Activated CD4-positive, alpha-beta T cell treated with anti-CD3 and anti-CD28 coated beads, Interleukin-2, Interleukin-4, amounts not matched to agents 100 ng/mL and 50 ng/mL, durations not matched to agents 16 hours and 8 hours (primary cell): ENCODE results near the gene LCN9.
"Not testable (repeated sequence)": the region's sequence is repeated elsewhere in the genome, so short reads cannot be mapped to it uniquely, and the experiment has no call there.

Experiments used
- DNase-seq: peaks from one replicate; pipeline ENCODE4 v3.0.0-alpha.2; 2020; ENCODE audit warnings: low spot score

The LCN9 gene

DNA sequence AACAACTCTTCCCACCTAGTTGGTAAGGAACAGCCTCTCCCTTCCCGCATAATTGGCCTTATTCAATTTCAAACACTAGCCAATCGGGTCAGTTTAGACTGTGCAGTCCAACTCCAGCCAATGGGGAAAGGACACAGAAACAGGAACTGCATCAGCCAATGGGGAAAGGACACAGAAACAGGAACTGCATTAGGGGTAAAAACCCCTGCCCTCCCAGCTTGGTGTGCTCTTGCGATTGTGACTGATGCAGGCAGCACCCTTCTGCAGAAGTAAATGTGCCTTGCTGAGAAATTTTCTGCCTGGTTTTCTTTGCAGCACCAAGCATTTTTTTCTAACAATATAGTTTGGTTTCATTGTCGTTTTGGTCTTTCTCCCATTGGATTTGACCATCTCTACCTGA lies 15.2 kb upstream of the LCN9 start:
- no peak for DNase-seq

DNA sequence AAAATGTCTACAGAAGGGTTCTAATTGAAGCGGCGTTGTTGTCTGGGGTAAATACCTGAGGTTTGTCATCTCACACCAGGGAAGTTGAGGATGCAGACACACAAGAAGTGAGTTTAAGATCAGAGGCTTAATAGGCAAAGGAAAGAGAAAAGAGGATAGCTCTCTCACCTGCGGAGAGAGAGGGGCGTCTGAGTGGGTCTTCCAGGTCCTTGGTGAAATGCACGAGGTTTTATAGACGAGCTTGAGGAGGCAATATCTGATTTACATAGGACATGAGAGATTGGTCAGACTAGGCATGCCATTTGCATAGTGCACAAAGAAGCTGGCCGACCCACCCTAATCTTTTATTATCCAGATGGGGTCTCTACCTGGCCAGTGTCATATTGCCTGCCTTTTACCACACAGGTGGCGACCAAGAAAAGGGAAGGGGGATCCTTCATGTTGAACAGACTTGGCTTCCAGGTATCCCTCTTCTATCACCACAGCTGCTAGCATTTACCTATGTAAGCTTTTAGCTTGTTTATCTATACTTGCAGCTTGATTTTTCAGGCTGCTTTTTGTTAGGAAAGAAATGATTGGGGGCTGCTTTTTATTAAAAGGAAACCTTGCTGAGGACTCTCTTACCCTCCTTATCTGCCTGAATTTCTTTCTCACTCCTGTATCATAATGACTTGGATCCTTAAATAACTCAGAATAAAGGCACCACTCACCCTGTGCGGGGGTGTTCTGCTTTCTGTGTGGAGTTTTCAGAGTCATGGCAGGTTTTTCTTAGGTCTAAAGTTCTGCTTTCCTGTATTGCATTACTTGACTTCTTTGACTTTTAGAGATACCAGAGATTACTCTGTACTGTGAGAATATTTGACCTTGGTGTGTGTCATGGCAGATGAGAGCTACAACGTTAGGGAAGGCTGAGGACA lies 14.4 kb upstream of the LCN9 start:
- DNase-seq, result no peak

DNA sequence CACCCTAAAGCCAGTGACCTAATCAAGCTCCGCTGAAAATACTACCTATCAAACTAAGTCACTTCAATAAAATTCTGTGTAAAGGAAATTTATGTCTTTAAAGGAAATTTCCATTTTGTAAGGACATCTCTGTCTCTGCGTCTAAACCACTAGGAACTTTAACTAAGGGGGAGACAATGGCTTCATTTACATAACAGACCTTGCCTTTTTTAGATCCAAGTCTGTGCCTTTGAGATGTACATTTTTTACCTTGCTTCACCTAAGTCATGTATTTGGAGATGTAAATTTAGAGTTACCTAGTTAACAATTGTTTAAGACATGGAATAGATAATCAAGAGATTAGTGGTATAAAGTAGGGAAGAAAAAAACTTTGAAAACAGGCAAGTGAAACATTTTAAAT lies 13.6 kb upstream of the LCN9 start:
- no peak for DNase-seq

DNA sequence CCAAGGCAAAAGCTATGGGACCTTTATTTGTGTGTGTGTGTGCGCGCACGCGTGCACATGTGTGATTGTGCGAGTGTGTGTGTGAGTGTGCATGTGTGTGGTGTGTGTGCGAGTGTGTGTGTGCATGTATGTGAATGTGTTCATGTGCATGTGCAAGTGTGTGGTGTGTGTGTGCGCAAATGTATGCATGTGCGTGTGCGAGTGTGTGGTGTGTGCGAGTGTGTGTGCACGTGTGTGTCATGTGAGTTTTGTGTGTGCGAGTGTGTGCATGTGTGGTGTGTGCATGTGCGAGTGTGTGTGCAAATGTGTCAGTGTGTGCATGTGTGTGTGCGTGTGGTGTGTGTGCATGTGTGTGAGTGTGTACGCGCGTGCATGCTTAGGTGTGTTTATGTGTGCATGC lies 12.7 kb upstream of the LCN9 start:
- no peak for DNase-seq

DNA sequence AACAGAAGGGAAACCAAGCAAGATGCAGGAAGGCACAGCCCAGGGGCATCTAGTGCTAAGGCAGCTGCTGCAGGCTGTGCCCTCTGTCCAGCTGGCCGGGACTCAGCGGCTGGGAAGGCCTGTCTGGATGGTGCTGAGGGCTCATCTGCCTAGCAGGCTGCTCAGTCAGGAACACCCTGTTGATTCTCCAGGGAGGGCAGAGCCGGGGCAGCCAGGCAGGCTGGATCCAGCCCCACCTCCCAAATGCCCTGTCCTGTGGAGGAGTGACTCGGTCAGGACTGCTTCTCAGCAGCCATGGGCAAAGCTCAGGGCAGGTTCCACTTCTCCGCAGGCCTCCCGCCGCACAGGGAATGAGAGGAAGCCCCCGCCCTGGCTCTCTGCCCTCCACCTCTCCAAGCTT lies 7.8 kb upstream of the LCN9 start:
- no peak for DNase-seq

DNA sequence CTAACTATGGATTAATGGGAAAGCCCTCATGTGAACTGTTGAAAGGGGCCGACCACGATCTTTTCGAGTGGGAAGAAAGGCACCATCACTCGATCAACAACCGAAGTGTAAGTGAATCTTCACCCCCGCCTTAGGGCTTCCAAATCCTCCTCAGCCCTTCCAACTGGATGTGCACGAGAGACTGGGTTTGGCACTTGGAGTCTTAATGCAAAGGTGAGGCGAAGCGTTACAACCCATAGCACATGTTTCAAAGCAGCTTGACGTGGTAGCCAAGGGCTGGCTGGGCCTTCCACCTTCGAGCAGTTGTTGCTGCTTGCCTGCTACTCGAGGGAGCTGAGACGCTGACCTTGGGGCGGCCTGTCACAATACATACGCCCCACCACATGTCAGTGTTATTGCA lies 5.7 kb upstream of the LCN9 start:
- no peak for DNase-seq

DNA sequence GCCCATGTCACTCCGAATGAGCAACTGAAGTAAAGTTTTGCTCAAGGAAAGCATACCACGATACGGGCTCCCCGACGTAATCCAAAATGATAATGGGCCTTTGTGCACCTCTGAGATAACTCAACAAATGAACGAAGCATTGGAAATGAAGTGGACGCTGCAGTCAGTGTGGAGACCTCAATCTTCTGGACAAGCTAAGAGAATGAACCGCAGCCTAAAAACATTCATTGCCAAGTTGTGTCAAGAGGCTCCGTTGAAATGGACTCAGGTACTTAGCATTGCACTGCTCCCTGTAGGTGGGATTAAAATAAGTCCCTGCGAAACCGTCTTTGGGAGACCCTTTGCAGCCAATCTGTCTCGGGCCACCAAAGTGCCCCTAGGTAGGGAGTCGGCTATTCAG lies 3.9 kb upstream of the LCN9 start:
- no peak for DNase-seq

DNA sequence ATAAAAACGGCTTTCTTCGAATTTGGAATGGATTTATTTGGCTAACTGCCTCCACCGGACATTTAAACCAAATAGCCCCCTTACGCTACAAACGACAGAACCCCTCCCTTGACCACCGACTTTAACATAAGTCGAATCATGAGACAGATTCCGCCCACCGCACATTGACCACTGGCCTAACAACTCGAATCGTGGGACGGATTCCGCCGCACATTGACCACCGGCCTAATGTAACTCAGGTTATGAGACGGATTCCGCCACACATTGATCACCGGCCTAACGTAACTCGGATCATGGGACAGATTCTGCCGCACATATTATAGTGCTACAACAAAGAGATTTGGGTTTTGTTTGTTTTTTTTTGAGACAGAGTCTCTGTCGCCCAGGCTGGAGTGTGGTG lies 2.7 kb upstream of the LCN9 start:
- DNase-seq, result no peak

DNA sequence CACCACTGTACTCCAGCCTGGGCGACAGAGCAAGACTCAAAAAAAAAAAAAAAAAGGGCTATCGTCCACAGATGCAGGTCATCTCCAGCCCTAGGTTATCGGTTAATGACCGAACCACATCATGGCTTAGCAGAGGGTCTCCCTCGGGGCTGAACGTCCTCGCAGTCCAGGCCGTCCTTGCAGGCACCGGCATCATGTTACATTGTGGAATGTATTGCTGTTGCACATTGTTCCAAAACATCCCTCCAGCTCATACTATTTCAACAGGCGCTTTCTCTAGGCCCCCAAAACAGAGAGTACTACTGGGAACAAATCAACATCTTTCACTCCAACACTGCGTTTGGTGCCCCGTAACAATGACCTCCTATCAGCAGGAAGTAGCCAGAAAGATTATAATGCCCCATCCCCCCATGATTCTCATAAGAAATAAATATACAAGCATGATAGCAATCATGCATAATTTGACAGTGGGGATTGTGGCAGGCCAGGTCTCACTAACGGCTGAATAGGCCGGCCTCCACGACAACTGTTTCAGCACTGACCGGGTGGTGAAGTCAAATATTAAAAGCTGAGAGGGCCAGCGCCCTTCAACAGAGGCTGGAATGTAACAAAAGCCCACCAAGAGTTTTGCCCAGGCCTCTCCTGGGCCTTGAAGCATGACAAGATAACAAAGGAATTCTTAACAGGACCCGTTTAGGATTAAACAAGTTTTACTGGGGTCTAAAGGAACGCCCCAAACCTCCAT lies 1.1 kb upstream of the LCN9 start:
- DNase-seq, result no peak

DNA sequence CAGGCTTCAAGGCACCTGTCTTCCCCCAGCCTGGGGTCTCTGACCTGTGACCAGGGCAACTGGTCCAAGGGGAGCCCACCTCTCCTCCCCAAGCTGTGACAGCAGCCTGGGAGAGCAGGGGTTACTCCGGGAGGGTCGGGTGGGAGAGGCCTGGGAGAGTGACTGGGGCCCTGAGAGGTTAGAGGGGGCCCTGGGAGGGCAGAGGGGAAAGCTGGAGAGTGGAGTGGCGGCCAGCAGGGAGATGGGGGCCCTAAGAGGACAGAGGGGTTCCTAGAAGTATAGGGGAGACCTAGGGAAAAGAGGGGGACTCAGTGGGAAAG lies 302 bp downstream of the LCN9 start:
- DNase-seq, result no peak

DNA sequence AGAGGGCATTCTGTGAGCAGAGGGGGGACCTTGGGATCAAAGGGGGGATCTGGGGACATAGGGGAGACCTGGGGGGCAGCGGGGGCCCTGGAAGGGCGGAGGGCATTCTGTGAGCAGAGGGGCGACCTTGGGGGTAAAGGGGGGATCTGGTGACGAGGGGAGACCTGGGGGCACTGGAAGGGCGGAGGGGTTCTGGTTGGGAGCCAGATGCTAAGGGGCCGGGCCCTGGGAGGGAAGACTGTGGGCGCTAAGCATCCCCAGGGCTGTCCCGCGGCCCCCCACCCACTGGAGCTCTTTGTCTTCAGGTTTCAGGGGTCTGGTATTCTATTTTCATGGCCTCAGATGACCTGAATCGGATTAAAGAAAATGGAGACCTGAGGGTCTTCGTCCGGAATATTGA lies 748 bp downstream of the LCN9 start:
- DNase-seq, result no peak

DNA sequence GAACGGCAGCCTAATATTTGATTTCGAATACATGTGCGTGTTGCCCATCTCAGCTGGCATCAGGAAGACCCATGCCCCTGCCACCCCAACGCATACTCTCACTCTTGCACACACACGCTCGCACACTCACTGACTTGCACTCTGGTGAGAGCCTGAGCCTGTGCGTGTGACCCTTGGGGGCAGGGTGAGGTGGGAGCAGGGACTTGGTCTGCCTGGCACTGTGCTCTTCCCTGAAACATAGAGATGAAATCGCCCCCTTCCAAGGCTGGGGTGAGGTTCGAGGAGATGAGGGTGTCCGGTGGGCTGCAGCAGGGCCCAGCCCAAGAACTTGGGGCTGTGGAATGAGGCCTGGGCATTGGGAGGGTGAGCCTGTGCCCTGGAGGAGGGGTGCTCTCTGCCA lies 1.2 kb downstream of the LCN9 start:
- DNase-seq, result no peak

DNA sequence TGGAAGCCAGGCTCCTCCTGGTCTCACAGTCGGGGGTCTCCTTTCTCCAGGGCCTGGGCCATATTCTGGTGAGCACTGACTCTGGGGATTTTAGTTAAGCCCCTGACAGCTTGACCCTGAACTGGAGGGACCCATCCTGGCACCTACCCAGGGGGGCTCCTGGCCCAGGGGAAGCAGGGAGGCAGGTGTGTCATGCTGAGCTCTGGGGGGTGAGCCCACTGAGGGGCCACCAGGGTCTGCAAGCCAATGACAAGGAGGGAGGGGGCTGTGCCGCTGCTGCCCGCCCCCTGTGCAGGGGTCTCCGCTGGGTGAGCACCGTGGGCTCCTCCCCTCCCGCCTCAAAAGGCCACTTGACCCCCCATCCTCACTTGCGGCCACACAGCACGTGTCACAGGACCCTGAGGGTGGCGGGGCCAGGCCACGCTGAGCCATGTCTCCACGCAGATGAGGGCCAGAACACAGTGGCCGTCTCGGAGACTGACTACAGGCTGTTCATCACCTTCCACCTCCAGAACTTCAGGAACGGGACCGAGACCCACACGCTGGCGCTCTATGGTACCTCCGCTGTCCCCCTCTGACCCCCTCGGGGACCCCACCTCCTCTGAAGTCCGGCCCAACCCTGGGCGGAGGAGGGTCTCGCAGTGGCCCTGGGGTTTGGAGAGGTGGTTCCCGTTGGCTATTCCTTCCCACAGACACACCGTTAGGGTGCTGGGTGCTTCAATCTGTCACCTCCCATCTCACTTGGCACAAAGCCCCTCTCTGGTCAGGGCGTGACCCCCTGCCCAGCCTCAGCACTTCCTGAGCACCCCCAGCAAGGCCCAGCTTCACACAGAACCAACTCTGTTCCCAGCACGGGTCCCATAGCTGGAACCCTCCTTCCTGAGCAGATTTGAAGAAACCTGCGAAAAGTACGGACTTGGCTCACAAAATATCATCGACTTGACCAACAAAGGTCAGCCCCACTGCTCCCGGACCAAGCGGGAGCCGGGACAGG lies 2.0 kb downstream of the LCN9 start:
- DNase-seq, result no peak

DNA sequence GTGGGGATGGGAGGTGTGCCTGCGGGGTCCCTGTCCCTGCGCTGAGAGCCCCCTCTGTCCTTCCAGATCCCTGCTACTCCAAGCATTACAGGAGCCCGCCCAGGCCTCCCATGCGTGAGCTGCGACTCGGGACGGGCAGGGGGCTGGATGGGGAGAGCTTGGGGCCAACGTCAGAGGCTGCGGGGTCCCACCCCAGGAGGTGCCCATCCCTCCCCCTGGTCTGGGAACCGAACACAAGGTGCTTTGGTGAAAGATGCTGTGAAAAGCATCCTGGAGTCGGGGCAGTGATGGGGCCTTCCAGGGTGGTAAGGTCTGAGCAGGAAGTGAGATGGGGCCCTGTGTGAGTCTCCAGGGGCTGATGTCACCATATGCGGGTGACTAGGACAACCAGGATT lies 2.7 kb downstream of the LCN9 start:
- no peak for DNase-seq

DNA sequence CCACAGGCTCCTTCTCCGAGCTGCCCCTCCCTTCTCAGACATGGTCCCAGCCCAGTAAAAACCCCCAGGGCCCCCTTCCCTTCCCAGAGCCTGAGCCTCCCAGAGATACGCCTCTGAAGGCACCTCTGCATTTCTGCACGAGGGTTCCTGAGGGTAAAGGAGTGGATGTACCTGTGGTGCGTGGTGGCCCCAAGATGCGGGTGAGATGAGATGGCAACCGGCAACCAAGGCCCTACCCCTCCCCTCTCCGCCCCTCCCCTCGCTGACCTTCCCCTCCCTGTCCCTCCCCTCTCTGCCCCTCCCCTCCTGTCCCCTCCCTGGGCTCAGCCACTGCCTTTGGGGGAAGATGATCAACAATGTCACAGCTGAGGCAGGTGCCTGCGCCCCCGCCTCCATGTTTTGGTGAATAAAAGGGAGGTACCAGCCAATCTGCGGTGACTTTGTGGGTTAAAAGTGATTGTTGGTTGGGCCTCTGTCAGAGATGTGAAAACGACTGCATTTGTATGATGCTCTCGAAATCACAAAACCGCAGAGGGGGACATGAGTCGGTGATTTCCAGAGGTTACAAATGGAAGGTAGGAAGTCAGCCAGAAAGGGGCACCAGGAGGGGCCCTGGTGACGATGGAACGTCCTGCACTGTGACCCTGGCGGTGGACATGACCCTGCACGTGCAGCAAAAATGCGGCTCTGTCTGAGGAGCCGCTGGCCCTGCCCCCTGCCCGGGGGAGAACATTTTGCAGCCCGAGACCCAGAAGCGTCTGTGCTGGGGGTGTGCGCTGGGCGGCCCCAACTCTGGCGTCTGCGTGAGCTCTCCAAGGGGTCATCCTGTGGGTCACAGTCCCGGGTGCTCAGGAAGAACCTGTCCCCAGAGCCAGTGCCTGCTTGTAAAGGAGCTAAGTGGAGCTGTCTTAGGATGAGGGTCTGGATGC lies 3.7 kb downstream of the LCN9 start:
- DNase-seq, result no peak

DNA sequence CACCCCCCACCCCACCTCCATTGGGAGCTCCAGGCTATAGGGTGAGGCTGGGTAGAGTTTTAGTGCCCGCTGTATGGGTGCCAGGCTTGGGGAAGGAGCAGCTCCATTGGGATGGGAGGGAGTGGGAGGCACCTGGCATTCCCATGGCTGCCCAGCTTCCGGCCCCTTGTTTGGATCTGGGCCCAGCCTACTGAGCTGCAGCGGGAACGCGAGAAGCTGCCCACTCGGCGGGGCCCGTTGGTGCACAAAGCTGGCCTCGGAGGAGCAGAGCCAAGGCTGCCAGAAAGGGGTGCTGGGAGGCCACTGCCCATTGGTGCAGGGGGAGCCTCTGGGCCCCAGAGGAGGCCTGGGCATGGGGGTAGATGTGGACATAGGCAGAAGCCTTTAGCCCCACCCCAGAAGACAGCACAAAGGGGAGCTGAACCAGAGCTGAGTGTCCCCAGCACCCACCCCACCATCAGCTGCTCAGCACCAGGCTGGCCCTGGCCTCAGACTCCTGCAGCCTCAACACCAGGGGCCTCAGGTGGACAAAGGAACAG lies 4.4 kb downstream of the LCN9 start:
- no peak for DNase-seq

DNA sequence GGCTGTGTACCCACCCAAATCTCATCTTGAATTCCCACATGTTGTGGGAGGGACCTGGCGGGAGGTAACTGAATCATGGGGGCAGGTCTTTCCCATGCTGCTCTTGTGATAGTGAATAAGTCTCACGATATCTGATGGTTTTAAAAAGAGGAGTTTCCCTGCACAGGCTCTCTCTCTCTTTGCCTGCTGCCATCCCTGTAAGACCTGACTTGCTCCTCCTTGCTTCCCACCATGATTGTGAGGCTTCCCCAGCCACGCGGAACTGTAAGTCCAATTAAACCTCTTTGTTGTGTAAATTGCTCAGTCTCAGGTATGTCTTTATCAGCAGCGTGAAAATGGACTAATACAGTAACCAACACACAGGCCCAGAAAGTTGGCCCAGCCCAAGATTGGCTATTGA lies 5.9 kb downstream of the LCN9 start:
- not testable (repeated sequence) for DNase-seq

DNA sequence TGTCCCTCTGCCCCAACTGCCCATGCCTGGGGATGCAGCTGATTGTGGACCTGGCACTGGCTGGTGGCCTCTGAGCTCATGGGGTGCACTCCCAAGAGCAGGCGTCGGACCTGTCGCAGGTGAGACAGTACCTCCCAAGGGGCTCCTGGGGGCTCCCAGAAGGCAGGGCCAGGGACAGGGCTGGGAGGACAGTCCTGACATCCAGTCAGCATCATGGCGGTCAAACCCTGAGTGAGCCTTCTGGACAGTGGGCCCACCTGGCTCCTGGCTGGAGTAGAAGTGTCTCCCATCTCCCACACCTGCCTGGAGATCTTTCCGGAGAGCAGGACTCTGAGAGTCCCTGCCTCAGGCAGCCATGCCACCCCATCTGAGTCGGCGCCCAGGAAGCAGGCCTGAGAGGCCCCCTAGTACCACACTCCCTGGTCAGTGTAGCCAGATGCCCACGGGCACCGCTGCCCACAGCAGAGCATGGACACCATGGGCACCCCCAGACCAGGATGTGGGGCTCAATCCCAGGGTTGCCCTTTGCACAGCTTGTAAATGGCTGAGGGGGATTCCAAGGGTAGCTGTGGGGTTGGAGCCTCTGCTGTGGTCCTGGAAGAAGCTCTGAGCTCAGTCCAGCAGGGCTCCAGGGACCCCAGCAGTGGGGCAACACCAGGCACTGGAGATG lies 6.6 kb downstream of the LCN9 start:
- no peak for DNase-seq

DNA sequence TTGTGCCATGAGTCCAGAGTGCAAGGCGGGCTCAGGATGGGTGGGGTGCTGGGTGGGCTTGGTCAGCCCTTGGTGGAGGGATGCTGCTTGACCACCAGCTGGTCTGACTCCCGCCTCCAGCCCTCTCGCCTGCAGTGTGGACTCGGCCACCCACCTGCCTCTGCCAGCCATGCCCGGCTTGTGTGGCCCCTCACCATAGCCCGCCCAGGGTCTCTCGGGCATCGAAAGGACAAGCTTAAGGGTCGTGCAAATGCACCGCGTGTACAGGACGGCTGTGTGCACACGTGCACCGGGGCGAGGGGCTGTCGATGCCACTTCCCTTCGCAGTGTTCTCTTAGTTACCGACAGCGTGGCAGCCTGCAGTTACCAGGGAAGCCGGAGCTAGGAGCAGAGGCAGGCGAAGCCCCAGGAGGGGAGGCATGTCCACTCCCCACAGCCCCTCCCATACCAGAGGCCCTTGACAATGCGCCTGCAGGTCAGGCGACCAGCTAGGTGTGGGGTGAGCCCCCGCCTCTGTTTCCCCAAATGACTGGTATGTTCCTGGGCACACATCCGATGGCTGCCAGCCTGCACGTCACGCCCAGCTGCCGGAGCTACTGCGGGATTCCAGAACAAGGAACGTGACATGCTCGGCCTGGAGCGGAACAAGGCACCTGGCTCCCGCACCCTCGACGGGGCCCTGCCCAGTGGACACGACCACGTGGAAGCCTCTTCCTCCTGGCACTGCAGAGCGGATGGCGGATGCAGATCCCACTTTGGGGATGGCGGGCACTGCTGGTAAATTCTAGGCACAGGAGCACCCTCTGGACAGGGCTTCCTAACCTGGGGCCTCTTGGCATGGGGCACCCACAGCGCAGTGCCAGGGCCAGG lies 7.8 kb downstream of the LCN9 start:
- no peak for DNase-seq
